Mesothelial cell of epicardium (in vitro differentiated cells): ENCODE results near the gene SCARB1. TPM values are rescaled to one million over a fixed set of nuclear protein-coding genes. Genes with fewer than 3 reads are reported as not detected.
A peak's percentile ranks its signal among the peaks of the same experiment; 100 is the strongest.

Source experiments
- DNase-seq, 2 experiments: peaks; one replicate each; pipeline ENCODE4 v3.0.0; 2021; ENCODE audit warnings: low spot score in 2 of 2; ENCODE audit not compliant: unreplicated experiment in 2 of 2
- H3K27ac Mint-ChIP-seq: 2 replicates; pipeline ENCODE4 v1.8.0; 2021; ENCODE audit warnings: mixed read lengths
- H3K27me3 Mint-ChIP-seq: 2 replicates; pipeline ENCODE4 v1.8.0; 2021; ENCODE audit warnings: low read depth, mixed read lengths
- H3K36me3 Mint-ChIP-seq: 2 replicates; pipeline ENCODE4 v1.8.0; 2021; ENCODE audit warnings: mixed read lengths
- H3K4me1 Mint-ChIP-seq: 2 replicates; pipeline ENCODE4 v1.8.0; 2021; ENCODE audit warnings: mixed read lengths
- H3K4me3 Mint-ChIP-seq: 2 replicates; pipeline ENCODE4 v1.8.0; 2021; ENCODE audit warnings: mild to moderate bottlenecking, moderate library complexity, mixed read lengths
- H3K9me3 Mint-ChIP-seq: 2 replicates; pipeline ENCODE4 v1.8.0; 2021; ENCODE audit warnings: mixed read lengths
- CTCF ChIP-seq: fragments of 200-600 bp; sonication (generic); IDR thresholded peaks from one replicate; pipeline ENCODE4 v1.5.0; 2021; ENCODE audit warnings: antibody characterized with exemption; ENCODE audit not compliant: unreplicated experiment
- total RNA-seq: library from RNA; stranded (reverse); gene quantifications from 3 replicates; pipeline ENCODE4 v1.2.1, GENCODE V29; 2021

Gene SCARB1
- total RNA-seq, 1 donor from 2014 or later, result 40.2 TPM

GRCh38 chr12:124767066-124767821 lies 96.4 kb downstream of the SCARB1 start:
- Mint-ChIP-seq H3K4me3 (no peak overlapping the region), H3K9me3 (no peaks in the 10 kb centered on the region), H3K4me1 (peaks cover 25% of the 10 kb centered on the region), H3K27me3 (peaks cover 3% of the 10 kb centered on the region), H3K27ac (no peak overlapping the region), H3K36me3 (no peaks in the 10 kb centered on the region)
- TF ChIP-seq CTCF, result peak; percentile 100
- DNase-seq, result peak; percentile 80 to 93

- peaks cover under 1% of the 10 kb centered on the region for H3K27me3 Mint-ChIP-seq
- no peak for DNase-seq
- peaks cover 22% of the 10 kb centered on the region for H3K4me1 Mint-ChIP-seq
- no peaks in the 10 kb centered on the region for H3K9me3 Mint-ChIP-seq
- no peak for TF ChIP-seq CTCF
- H3K27ac Mint-ChIP-seq, result no peak overlapping the region
- no peak overlapping the region for H3K4me3 Mint-ChIP-seq
- H3K36me3 Mint-ChIP-seq, result no peaks in the 10 kb centered on the region
Observed at GRCh38 chr12:124766727-124767065, 97.0 kb downstream of the SCARB1 start.

- no peak for DNase-seq
- TF ChIP-seq CTCF, result no peak
- no peaks in the 10 kb centered on the region for H3K9me3 Mint-ChIP-seq
- H3K36me3 Mint-ChIP-seq, result no peaks in the 10 kb centered on the region
- no peak overlapping the region for H3K4me3 Mint-ChIP-seq
- peaks cover 22% of the 10 kb centered on the region for H3K4me1 Mint-ChIP-seq
- peak overlapping the region; percentile 14 for H3K27ac Mint-ChIP-seq
- no peaks in the 10 kb centered on the region for H3K27me3 Mint-ChIP-seq
Observed at GRCh38 chr12:124765581-124766489, 97.8 kb downstream of the SCARB1 start.

GRCh38 chr12:124764870-124765580 lies 98.6 kb downstream of the SCARB1 start:
- no peak for TF ChIP-seq CTCF
- no peak overlapping the region for H3K4me3 Mint-ChIP-seq
- DNase-seq, result no peak
- H3K27me3 Mint-ChIP-seq, result peaks cover 4% of the 10 kb centered on the region
- no peaks in the 10 kb centered on the region for H3K9me3 Mint-ChIP-seq
- H3K27ac Mint-ChIP-seq, result no peak overlapping the region
- peaks cover 27% of the 10 kb centered on the region for H3K4me1 Mint-ChIP-seq
- H3K36me3 Mint-ChIP-seq, result no peaks in the 10 kb centered on the region

GRCh38 chr12:124764451-124764850 lies 99.2 kb downstream of the SCARB1 start:
- peak; percentile 96 for TF ChIP-seq CTCF
- Mint-ChIP-seq H3K9me3 (no peaks in the 10 kb centered on the region), H3K4me3 (no peak overlapping the region), H3K4me1 (peaks cover 30% of the 10 kb centered on the region), H3K27me3 (peaks cover 7% of the 10 kb centered on the region), H3K36me3 (no peaks in the 10 kb centered on the region), H3K27ac (no peak overlapping the region)
- no peak for DNase-seq
